IPS-18a (cell line): ENCODE results near the gene MKNK2.
"Not testable (repeated sequence)": the region's sequence is repeated elsewhere in the genome, so short reads cannot be mapped to it uniquely, and the experiment has no call there.

Experiments
- H3K27ac ChIP-seq: one replicate; pipeline ENCODE4 v1.5.1; 2013; ENCODE audit warnings: low read length
- H3K27me3 ChIP-seq: one replicate; pipeline ENCODE4 v1.6.1; 2013; ENCODE audit warnings: mild to moderate bottlenecking, low read length; ENCODE audit not compliant: control insufficient read depth, insufficient read depth
- H3K36me3 ChIP-seq: one replicate; pipeline ENCODE4 v1.6.1; 2013; ENCODE audit warnings: low read depth, low read length; ENCODE audit not compliant: control insufficient read depth
- H3K4me1 ChIP-seq: one replicate; pipeline ENCODE4 v1.6.1; 2013; ENCODE audit warnings: low read depth, low read length; ENCODE audit not compliant: control insufficient read depth
- H3K4me3 ChIP-seq: one replicate; pipeline ENCODE4 v1.5.1; 2013; ENCODE audit warnings: low read length
- H3K9ac ChIP-seq: one replicate; pipeline ENCODE4 v1.6.1; 2013; ENCODE audit warnings: mild to moderate bottlenecking, low read length, moderate library complexity
- H3K9me3 ChIP-seq: one replicate; pipeline ENCODE4 v1.6.1; 2013; ENCODE audit warnings: low read depth, low read length; ENCODE audit not compliant: control insufficient read depth

Gene MKNK2

GRCh38 chr19:2089001-2089711 lies 38.1 kb upstream of the MKNK2 start:
- no peaks in the 10 kb centered on the region for H3K9me3 ChIP-seq
- H3K4me3 ChIP-seq, result no peak overlapping the region
- no peaks in the 10 kb centered on the region for H3K4me1 ChIP-seq
- no peaks in the 10 kb centered on the region for H3K36me3 ChIP-seq
- H3K9ac ChIP-seq, result no peak overlapping the region
- H3K27ac ChIP-seq, result no peak overlapping the region
- no peaks in the 10 kb centered on the region for H3K27me3 ChIP-seq

- no peak overlapping the region for H3K9ac ChIP-seq
- H3K27me3 ChIP-seq, result no peaks in the 10 kb centered on the region
- no peak overlapping the region for H3K27ac ChIP-seq
- no peaks in the 10 kb centered on the region for H3K36me3 ChIP-seq
- H3K4me1 ChIP-seq, result no peaks in the 10 kb centered on the region
- H3K4me3 ChIP-seq, result no peak overlapping the region
- no peaks in the 10 kb centered on the region for H3K9me3 ChIP-seq
These were observed 36.6 kb upstream of the MKNK2 start for GRCh38 chr19:2087621-2088100.

- not testable (repeated sequence) for H3K4me1 ChIP-seq, H3K9ac ChIP-seq
These were observed 35.9 kb upstream of the MKNK2 start for GRCh38 chr19:2086695-2087620.

GRCh38 chr19:2084993-2085720 lies 34.1 kb upstream of the MKNK2 start:
- no peaks in the 10 kb centered on the region for H3K36me3 ChIP-seq
- H3K4me1 ChIP-seq, result no peaks in the 10 kb centered on the region
- no peaks in the 10 kb centered on the region for H3K27me3 ChIP-seq
- no peaks in the 10 kb centered on the region for H3K9me3 ChIP-seq
- H3K4me3 ChIP-seq, result no peak overlapping the region
- no peak overlapping the region for H3K9ac ChIP-seq
- no peak overlapping the region for H3K27ac ChIP-seq

More at GRCh38 chr19:2086695-2087620, 35.9 kb upstream of the MKNK2 start:
- H3K36me3 ChIP-seq, H3K27me3 ChIP-seq, H3K4me3 ChIP-seq, H3K27ac ChIP-seq, H3K9me3 ChIP-seq: not testable (repeated sequence)

GRCh38 chr19:2083174-2083854 lies 32.3 kb upstream of the MKNK2 start:
- H3K27ac ChIP-seq, result no peak overlapping the region
- no peaks in the 10 kb centered on the region for H3K9me3 ChIP-seq
- no peak overlapping the region for H3K9ac ChIP-seq
- H3K27me3 ChIP-seq, result no peaks in the 10 kb centered on the region
- H3K4me3 ChIP-seq, result no peak overlapping the region
- no peaks in the 10 kb centered on the region for H3K4me1 ChIP-seq
- no peaks in the 10 kb centered on the region for H3K36me3 ChIP-seq

GRCh38 chr19:2081873-2082810 lies 31.1 kb upstream of the MKNK2 start:
- Histone ChIP-seq H3K36me3 (no peaks in the 10 kb centered on the region), H3K27me3 (no peaks in the 10 kb centered on the region), H3K4me3 (no peak overlapping the region), H3K4me1 (no peaks in the 10 kb centered on the region), H3K27ac (no peak overlapping the region), H3K9ac (no peak overlapping the region), H3K9me3 (no peaks in the 10 kb centered on the region)

- H3K27ac ChIP-seq, result no peak overlapping the region
- no peaks in the 10 kb centered on the region for H3K4me1 ChIP-seq
- H3K9me3 ChIP-seq, result no peaks in the 10 kb centered on the region
- no peak overlapping the region for H3K9ac ChIP-seq
- no peaks in the 10 kb centered on the region for H3K36me3 ChIP-seq
- no peaks in the 10 kb centered on the region for H3K27me3 ChIP-seq
- H3K4me3 ChIP-seq, result no peak overlapping the region
These were observed 29.4 kb upstream of the MKNK2 start for GRCh38 chr19:2080336-2080988.

- H3K27ac ChIP-seq, result no peak overlapping the region
- H3K4me1 ChIP-seq, result no peaks in the 10 kb centered on the region
- H3K9ac ChIP-seq, result no peak overlapping the region
- H3K27me3 ChIP-seq, result no peaks in the 10 kb centered on the region
- no peaks in the 10 kb centered on the region for H3K9me3 ChIP-seq
- no peaks in the 10 kb centered on the region for H3K36me3 ChIP-seq
- no peak overlapping the region for H3K4me3 ChIP-seq
These were observed 28.8 kb upstream of the MKNK2 start for GRCh38 chr19:2079865-2080301.

GRCh38 chr19:2079076-2079864 lies 28.2 kb upstream of the MKNK2 start:
- H3K9ac ChIP-seq, result no peak overlapping the region
- H3K4me3 ChIP-seq, result no peak overlapping the region
- no peaks in the 10 kb centered on the region for H3K36me3 ChIP-seq
- no peaks in the 10 kb centered on the region for H3K9me3 ChIP-seq
- no peak overlapping the region for H3K27ac ChIP-seq
- no peaks in the 10 kb centered on the region for H3K27me3 ChIP-seq
- H3K4me1 ChIP-seq, result no peaks in the 10 kb centered on the region
